GM23338 (cell line): ENCODE measurements around the gene KRTAP16-1.

Experiments used
- POLR2AphosphoS5 ChIP-seq: IDR thresholded peaks from 2 replicates; pipeline ENCODE4 v1.6.1; 2016; ENCODE audit warnings: antibody characterized with exemption, low read depth
- TF ChIP-seq, protein P1 (sequence below): IDR thresholded peaks from one replicate; pipeline ENCODE4 v1.6.1; 2018; ENCODE audit warnings: antibody characterized with exemption; ENCODE audit not compliant: unreplicated experiment

DNA sequence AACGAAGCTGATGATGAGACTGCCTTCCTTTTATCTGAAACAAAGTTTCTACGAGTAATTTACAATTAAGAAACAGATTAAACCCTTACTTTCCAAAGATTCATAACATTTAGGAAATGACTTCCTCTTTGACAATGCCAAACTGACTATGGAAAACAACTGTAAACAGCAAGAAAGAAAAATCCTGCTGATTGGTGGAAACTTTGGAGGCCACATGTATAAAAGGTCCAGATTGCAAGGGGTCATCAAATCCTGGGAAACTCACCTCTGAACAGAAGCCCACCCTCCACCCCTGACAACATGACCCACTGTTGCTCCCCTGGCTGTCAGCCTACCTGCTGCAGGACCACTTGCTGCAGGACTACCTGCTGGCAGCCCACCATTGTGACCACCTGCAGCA, 44.0 kb downstream of the KRTAP16-1 start, which contains the start of gene KRTAP9-6:
- TF ChIP-seq, protein P1, sequence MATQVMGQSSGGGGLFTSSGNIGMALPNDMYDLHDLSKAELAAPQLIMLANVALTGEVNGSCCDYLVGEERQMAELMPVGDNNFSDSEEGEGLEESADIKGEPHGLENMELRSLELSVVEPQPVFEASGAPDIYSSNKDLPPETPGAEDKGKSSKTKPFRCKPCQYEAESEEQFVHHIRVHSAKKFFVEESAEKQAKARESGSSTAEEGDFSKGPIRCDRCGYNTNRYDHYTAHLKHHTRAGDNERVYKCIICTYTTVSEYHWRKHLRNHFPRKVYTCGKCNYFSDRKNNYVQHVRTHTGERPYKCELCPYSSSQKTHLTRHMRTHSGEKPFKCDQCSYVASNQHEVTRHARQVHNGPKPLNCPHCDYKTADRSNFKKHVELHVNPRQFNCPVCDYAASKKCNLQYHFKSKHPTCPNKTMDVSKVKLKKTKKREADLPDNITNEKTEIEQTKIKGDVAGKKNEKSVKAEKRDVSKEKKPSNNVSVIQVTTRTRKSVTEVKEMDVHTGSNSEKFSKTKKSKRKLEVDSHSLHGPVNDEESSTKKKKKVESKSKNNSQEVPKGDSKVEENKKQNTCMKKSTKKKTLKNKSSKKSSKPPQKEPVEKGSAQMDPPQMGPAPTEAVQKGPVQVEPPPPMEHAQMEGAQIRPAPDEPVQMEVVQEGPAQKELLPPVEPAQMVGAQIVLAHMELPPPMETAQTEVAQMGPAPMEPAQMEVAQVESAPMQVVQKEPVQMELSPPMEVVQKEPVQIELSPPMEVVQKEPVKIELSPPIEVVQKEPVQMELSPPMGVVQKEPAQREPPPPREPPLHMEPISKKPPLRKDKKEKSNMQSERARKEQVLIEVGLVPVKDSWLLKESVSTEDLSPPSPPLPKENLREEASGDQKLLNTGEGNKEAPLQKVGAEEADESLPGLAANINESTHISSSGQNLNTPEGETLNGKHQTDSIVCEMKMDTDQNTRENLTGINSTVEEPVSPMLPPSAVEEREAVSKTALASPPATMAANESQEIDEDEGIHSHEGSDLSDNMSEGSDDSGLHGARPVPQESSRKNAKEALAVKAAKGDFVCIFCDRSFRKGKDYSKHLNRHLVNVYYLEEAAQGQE: no peak
- TF ChIP-seq POLR2AphosphoS5: no peak
